Stomach smooth muscle (tissue), 2 donors: ENCODE data around the gene DPH6.
A peak's percentile ranks its signal among the peaks of the same experiment; 100 is the strongest.
"Not testable (repeated sequence)": the region's sequence is repeated elsewhere in the genome, so short reads cannot be mapped to it uniquely, and the experiment has no call there.

Experiments used
- H3K27ac ChIP-seq: one replicate; pipeline ENCODE4 v1.7.0; 2013; ENCODE audit warnings: mild to moderate bottlenecking, low read length, inconsistent platforms
- H3K27me3 ChIP-seq, 2 donors: one replicate each; pipeline ENCODE4 v1.7.0; 2013; ENCODE audit warnings: low read length in 2 of 2; ENCODE audit not compliant: insufficient read depth in 2 of 2, control insufficient read depth in 1 of 2
- H3K36me3 ChIP-seq, 2 donors: one replicate each; pipeline ENCODE4 v1.7.0; 2013; ENCODE audit warnings: low read length in 2 of 2; ENCODE audit not compliant: control insufficient read depth in 2 of 2, insufficient read depth in 2 of 2
- H3K4me1 ChIP-seq: one replicate; pipeline ENCODE4 v1.7.0; 2013; ENCODE audit warnings: low read length; ENCODE audit not compliant: control insufficient read depth, insufficient read depth
- H3K4me3 ChIP-seq, 2 donors: one replicate each; pipeline ENCODE4 v1.7.0; 2013; ENCODE audit warnings: low read length in 2 of 2
- H3K9ac ChIP-seq, 2 donors: one replicate each; pipeline ENCODE4 v1.7.0; 2013; ENCODE audit warnings: low read length in 2 of 2, mild to moderate bottlenecking in 1 of 2
- H3K9me3 ChIP-seq, 2 donors: one replicate each; pipeline ENCODE4 v1.7.0; 2013; ENCODE audit warnings: low read length in 2 of 2; ENCODE audit not compliant: control insufficient read depth in 2 of 2
- donor health status: healthy.
- donor health status: Pancreatic carcinoma.

Gene DPH6

DNA sequence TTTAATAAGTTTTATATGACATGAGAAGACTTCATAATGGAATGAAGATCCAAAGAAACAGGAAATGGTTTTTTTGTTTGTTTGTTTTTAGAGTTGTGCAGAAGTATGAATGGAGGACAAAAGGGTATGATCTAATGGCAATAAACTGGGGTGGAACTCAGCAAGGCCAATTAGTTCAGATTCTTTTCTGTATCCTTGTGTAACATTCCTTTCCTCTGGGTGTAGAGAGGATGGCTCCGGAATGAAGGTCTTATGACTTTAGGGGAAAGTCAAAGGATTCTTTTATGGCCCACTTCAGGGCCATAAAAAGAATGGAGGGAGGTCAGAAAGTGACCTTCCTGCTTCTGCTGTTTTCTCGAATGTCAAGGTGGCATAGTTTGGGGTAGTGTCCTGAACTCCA lies 152.6 kb downstream of the DPH6 start:
- Histone ChIP-seq H3K36me3 (no peaks in the 10 kb centered on the region), H3K9ac (no peak overlapping the region), H3K4me1 (no peaks in the 10 kb centered on the region), H3K27me3 (no peaks in the 10 kb centered on the region), H3K4me3 (no peak overlapping the region), H3K9me3 (no peaks in the 10 kb centered on the region), H3K27ac (no peak overlapping the region)

DNA sequence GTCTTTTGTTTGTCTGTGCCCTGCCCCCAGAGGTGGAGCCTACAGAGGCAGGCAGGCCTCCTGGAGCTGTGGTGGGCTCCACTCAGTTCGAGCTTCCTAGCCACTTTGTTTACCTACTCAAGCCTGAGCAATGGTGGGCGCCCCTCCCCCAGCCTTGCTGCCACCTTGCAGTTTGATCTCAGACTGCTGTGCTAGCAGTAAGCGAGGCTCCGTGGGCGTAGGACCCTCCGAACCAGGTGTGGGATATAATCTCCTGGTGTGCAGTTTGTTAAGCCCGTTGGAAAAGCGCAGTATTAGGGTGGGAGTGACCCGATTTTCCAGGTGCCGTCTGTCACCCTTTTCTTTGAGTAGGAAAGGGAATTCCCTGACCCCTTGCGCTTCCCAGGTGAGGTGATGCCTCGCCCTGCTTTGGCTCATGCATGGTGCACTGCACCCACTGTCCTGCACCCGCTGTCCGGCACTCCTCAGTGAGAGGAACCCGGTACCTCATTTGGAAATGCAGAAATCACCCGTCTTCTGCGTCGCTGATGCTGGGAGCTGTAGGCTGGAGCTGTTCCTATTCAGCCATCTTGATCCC lies 154.5 kb downstream of the DPH6 start:
- not testable (repeated sequence) for H3K4me3 ChIP-seq, H3K4me1 ChIP-seq, H3K9me3 ChIP-seq, H3K27me3 ChIP-seq, H3K36me3 ChIP-seq, H3K27ac ChIP-seq, H3K9ac ChIP-seq

DNA sequence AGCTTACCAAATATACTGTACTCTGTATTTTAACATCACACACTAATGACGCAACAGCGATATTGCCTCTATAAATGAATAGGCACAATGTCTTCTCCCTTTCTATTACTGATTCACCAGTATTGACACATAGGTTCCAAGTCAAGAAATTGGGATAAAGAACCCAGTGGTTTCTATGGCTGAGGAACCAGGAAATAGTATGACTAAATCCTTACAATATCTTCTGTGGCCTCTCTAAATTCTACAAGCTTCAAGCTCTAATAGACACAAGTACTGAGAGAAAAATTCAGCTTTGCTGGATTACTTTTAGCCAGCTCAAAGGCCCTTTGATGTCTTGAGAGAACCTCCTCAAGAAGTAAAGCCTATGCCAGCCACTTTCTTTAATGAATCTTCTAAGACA lies 162.5 kb downstream of the DPH6 start:
- H3K4me3 ChIP-seq, result no peak overlapping the region

DNA sequence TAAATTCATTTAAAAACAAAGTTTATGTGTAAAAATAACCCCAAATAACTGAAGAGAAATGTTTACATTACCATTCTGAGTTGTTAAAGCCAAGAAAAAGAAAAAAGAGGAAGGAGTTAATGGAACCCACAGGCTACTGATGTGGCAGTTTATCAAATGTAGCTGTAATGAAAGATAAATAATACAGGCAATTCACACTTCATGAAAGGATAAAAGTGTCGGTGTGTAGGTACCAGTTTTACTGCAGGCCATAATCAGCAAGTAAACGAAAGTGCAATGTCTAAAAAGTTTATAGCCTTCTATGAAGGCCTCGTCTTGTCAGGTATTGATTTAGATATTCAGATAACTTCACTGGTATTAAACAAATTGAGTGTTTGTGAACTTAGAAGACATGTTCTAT lies 164.6 kb downstream of the DPH6 start:
- Histone ChIP-seq H3K4me3 (no peak overlapping the region), H3K36me3 (no peaks in the 10 kb centered on the region), H3K9me3 (no peaks in the 10 kb centered on the region), H3K27ac (no peak overlapping the region), H3K4me1 (no peaks in the 10 kb centered on the region), H3K9ac (no peak overlapping the region), H3K27me3 (no peaks in the 10 kb centered on the region)

More for the DNA sequence above, 162.5 kb downstream of the DPH6 start:
- no peaks in the 10 kb centered on the region for H3K4me1 ChIP-seq
- no peaks in the 10 kb centered on the region for H3K9me3 ChIP-seq
- H3K27ac ChIP-seq, result no peak overlapping the region
- no peaks in the 10 kb centered on the region for H3K27me3 ChIP-seq
- H3K36me3 ChIP-seq, result no peaks in the 10 kb centered on the region
- H3K9ac ChIP-seq, result no peak overlapping the region

DNA sequence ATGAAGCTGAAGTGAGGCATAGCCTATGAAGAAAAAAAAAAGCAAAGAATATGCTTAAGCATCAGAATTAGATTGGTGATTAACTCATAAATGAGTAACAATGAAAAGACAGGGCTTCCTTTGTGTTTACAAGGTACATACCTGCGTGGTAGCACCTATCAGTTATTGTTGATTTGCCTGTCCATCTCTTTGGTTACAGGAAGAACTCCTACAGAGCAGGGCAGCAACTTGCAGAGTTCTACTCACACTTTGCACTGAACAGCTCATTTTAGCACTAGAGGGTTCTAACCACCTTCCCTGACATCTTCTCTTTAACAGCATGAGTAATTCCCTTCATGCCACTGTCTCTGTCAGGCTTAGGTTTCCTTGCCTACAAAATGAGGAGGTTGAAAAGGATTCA lies 166.0 kb downstream of the DPH6 start:
- H3K4me3 ChIP-seq, result no peak overlapping the region
- no peak overlapping the region for H3K27ac ChIP-seq
- H3K9ac ChIP-seq, result no peak overlapping the region
- H3K9me3 ChIP-seq, result no peaks in the 10 kb centered on the region
- no peaks in the 10 kb centered on the region for H3K4me1 ChIP-seq
- no peaks in the 10 kb centered on the region for H3K27me3 ChIP-seq
- no peaks in the 10 kb centered on the region for H3K36me3 ChIP-seq

DNA sequence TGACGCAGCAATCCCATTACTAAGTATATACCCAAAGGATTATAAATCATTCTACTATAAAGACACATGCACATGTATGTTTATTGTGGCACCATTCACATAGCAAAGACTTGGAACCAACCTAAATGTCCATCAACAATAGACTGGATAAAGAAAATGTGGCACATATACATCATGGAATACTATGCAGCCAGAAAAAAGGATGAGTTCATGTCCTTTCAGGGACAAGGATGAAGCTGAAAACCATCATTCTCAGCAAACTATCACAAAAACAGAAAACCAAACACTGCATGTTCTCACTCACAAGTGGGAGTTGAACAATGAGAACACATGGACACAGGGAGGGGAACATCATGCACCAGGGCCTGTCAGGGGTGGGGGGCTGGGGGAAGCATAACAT lies 167.5 kb downstream of the DPH6 start:
- not testable (repeated sequence) for H3K27ac ChIP-seq, H3K27me3 ChIP-seq

DNA sequence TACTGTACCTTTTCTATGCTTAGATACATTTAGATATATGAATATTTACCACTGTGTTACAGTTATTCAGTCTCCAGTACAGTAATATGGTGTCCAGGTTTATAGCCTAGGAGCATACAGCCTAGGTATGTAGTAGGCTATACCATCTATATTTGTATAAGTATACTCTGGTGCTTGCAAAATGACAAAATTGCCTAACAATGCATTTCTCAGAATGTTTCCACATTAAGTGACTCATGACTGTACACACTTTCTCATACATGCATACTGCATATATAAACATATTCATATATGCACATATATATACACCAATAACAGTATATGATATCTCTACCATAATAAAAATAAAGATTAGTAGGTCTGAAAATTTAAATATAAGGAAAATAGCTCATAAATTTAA lies 169.3 kb downstream of the DPH6 start:
- no peak overlapping the region for H3K4me3 ChIP-seq
- H3K27me3 ChIP-seq, result no peaks in the 10 kb centered on the region
- no peak overlapping the region for H3K27ac ChIP-seq
- no peak overlapping the region for H3K9ac ChIP-seq
- H3K9me3 ChIP-seq, result no peaks in the 10 kb centered on the region
- peaks cover 0 to 3% of the 10 kb centered on the region in 2 donors for H3K36me3 ChIP-seq
- no peaks in the 10 kb centered on the region for H3K4me1 ChIP-seq

More for the DNA sequence above, 167.5 kb downstream of the DPH6 start:
- not testable (repeated sequence) for H3K9ac ChIP-seq, H3K9me3 ChIP-seq, H3K4me1 ChIP-seq, H3K4me3 ChIP-seq, H3K36me3 ChIP-seq

DNA sequence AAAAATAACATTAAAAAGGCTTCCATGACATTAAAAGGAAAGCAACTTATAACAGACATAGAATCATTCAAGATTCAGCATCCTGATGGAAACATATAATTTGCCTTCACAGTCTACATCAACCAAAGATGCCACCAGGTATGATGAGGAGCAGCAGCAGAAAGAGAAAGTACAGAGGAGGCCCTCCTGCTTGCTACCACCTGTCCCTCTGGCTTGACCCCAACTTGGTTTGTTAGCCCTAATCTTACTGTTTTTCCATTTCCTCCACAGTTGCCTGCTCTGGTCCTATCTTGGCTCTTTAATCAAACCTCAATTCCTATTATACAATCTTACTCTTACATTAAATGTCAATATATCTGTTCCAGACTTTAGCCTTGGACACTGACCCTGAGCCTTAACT lies 171.3 kb downstream of the DPH6 start:
- Histone ChIP-seq H3K36me3 (peaks cover 0 to 3% of the 10 kb centered on the region in 2 donors), H3K27me3 (no peaks in the 10 kb centered on the region), H3K27ac (no peak overlapping the region), H3K4me3 (no peak overlapping the region), H3K9me3 (no peaks in the 10 kb centered on the region), H3K9ac (no peak overlapping the region), H3K4me1 (no peaks in the 10 kb centered on the region)

DNA sequence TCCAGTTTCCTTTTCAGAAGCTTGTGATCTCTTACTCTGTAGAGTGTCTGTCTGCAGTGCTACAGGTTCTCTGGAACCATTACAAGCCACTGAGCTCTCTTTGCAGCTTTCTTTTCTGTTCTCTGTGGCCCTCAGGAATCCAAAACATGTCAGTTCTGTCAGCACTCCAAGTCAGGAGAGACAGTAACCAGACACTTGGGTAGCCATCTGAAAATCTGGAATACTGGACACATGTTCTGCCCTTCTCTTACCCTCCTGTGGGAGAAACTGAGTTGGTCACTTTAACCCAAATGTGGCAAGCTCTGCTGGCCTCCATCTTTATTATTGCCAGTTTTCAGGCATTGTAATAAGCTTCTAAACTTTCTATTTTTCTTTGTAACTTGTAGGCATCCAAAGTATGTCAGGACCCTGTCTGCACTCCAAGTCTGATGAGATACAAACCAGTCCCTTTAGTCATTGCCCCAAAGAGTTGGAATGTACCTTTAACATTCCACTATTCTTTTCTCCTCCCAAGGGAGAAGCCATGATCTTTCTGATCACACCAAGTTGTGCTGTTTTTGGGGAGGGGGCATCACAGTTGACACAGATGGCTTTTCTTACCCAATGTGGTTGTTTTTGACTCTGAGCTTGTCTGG lies 183.7 kb downstream of the DPH6 start:
- Histone ChIP-seq H3K27me3 (no peaks in the 10 kb centered on the region), H3K9ac (no peak overlapping the region), H3K4me1 (no peaks in the 10 kb centered on the region), H3K36me3 (peaks cover 0 to 7% of the 10 kb centered on the region in 2 donors), H3K4me3 (peak overlapping the region in 1 of 2 donors; percentile 28), H3K27ac (no peak overlapping the region), H3K9me3 (peaks cover 8 to 19% of the 10 kb centered on the region in 2 donors)

DNA sequence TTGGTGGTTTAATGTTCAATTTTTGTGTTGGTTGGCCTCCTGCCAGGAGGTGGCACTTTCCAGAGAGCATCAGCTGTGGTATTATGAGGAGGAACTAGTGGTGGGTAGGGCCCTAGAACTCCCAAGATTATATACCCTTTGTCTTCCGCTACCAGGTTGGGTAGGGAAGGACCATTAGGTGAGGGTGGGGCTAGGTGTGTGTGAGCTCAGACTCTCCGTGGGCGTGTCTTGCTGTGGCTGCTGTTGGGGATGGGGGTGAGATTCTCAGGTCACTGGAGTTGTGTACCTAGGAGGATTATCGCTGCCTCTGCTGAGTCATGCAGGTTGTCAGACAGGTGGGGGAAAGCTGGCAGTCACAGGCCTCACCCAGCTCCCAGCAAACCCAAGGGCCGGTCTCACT lies 187.1 kb downstream of the DPH6 start:
- H3K27me3 ChIP-seq, result no peaks in the 10 kb centered on the region
- H3K4me3 ChIP-seq, result no peak overlapping the region
- H3K27ac ChIP-seq, result no peak overlapping the region
- no peaks in the 10 kb centered on the region for H3K36me3 ChIP-seq
- no peaks in the 10 kb centered on the region for H3K4me1 ChIP-seq
- H3K9me3 ChIP-seq, result peaks cover 8 to 19% of the 10 kb centered on the region in 2 donors
- H3K9ac ChIP-seq, result no peak overlapping the region

DNA sequence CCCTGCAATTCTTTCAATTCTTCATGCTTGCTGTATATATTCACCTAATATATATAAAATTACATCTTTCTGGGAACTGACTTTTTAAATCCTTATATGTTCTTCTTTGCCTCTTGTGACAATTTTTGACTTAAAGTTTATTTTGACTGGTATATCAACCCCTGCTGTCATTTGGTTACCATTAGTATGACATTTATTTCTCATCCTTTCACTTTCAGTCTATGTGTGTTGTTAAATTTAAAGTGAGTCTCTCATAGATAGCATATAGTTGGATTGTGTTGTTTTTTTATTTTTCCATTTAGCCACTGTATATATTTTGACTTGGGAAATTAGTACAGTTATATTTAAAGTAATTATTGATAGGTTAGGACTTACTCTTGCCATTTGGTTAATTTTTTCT lies 194.9 kb downstream of the DPH6 start:
- Histone ChIP-seq H3K36me3 (no peaks in the 10 kb centered on the region), H3K9me3 (no peaks in the 10 kb centered on the region), H3K27me3 (no peaks in the 10 kb centered on the region), H3K27ac (no peak overlapping the region), H3K4me3 (no peak overlapping the region), H3K4me1 (no peaks in the 10 kb centered on the region), H3K9ac (no peak overlapping the region)
